ENCODE data around the gene SORCS3. TPM values are rescaled to one million over a fixed set of nuclear protein-coding genes. Genes with fewer than 3 reads are reported as not detected.

Gene SORCS3
- total RNA-seq, 1 experiment from 2014 or later, result not detected

DNA sequence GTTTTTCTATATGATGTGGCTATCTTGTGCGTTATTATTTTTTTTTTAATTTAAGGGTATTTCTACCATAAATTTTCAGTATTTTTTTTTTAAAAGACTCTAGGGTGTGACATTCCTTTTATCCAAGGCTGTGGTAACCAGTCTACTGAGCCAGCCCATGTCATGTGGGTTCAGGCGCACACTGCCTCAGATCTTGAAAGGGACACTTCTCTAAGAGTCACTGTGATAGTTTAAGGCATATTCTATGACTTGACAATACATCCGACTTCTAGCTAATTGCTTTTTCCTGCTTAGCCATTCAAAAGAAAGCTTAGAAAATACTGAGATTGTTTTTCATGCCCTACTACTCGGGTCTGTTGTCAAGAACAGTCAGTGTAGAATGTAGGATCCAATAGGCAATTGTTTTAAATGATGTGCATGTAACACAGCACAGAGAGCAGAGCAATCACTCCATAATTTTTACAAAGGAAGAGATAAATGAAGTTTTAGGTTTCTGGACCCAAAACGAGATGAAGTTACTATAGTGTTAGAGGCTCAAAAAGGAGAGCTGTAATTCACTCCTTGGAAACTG lies 263.7 kb downstream of the SORCS3 start:
- H3K9me3 ChIP-seq (ENCODE audit: insufficient read depth, low read depth), result no peaks in the 10 kb centered on the region
- H3K9me2 ChIP-seq (ENCODE audit: insufficient read depth), result no peaks in the 10 kb centered on the region
- no TSS peak for BruUV-seq (replicated peaks)
- POLR2A ChIA-PET (ENCODE audit: unreplicated experiment), result no interaction called here
- H3K4me3 ChIP-seq, result no peak overlapping the region
- H3F3A ChIP-seq (ENCODE audit: insufficient read depth, low read depth), result no peaks in the 10 kb centered on the region
- no peaks in the 10 kb centered on the region for H3K36me3 ChIP-seq (ENCODE audit: low read depth)
- H2AFZ ChIP-seq, result no peak overlapping the region
- no peak overlapping the region for H3K27ac ChIP-seq
- no peak for DNase-seq
- TF ChIP-seq, protein P1, sequence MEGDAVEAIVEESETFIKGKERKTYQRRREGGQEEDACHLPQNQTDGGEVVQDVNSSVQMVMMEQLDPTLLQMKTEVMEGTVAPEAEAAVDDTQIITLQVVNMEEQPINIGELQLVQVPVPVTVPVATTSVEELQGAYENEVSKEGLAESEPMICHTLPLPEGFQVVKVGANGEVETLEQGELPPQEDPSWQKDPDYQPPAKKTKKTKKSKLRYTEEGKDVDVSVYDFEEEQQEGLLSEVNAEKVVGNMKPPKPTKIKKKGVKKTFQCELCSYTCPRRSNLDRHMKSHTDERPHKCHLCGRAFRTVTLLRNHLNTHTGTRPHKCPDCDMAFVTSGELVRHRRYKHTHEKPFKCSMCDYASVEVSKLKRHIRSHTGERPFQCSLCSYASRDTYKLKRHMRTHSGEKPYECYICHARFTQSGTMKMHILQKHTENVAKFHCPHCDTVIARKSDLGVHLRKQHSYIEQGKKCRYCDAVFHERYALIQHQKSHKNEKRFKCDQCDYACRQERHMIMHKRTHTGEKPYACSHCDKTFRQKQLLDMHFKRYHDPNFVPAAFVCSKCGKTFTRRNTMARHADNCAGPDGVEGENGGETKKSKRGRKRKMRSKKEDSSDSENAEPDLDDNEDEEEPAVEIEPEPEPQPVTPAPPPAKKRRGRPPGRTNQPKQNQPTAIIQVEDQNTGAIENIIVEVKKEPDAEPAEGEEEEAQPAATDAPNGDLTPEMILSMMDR (conservative IDR thresholded peaks at IDR 0.05), result no peak
- no peak for TF ChIP-seq EZH2 (IDR thresholded peaks at IDR 0.05; ENCODE audit: low read depth)
- no peaks in the 10 kb centered on the region for H3K79me2 ChIP-seq (ENCODE audit: low read depth)
- H3K27me3 ChIP-seq (ENCODE audit: insufficient read depth, low read depth), result no peaks in the 10 kb centered on the region
- no peaks in the 10 kb centered on the region for H4K20me1 ChIP-seq (ENCODE audit: insufficient read depth)
- intact Hi-C loops (cut with micrococcal nuclease; ENCODE audit: unreplicated experiment), result no loop called here
- H3K4me2 ChIP-seq, result no peak overlapping the region
- H3K4me1 ChIP-seq (replicated peaks; ENCODE audit: insufficient read depth), result no peaks in the 10 kb centered on the region
- CTCF ChIA-PET, result no interaction called here

DNA sequence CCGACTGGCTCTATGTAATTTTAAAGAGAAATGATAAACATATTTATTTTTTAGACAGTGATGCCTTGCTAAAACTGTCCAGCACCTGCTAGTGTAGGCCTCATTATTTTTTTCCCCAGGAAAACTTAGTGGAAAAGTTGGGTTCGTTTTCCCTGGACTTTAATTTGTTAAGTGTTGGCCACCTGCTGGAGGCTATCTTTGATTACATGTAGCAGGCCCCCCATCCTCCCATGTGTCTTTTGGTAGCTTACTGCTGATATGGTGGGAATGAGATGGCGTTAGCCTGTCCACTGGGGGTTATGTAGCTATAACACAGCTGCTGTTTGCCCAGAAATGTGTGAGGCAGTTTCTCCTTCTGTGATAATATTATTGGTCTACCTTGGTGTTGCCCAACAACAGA lies 265.0 kb downstream of the SORCS3 start:
- BruUV-seq (replicated peaks), result no TSS peak
- Histone ChIP-seq H3K27ac (no peak overlapping the region), H3K4me3 (no peak overlapping the region), H3K9me3 (ENCODE audit: insufficient read depth, low read depth) (no peaks in the 10 kb centered on the region), H3K9me2 (ENCODE audit: insufficient read depth) (no peaks in the 10 kb centered on the region), H3K4me1 (replicated peaks; ENCODE audit: insufficient read depth) (no peaks in the 10 kb centered on the region), H3K79me2 (ENCODE audit: low read depth) (no peaks in the 10 kb centered on the region), H3K27me3 (ENCODE audit: insufficient read depth, low read depth) (no peaks in the 10 kb centered on the region), H4K20me1 (ENCODE audit: insufficient read depth) (no peaks in the 10 kb centered on the region), H3K36me3 (ENCODE audit: low read depth) (no peaks in the 10 kb centered on the region), H3K4me2 (no peak overlapping the region), H3F3A (ENCODE audit: insufficient read depth, low read depth) (no peaks in the 10 kb centered on the region), H2AFZ (no peak overlapping the region)
- TF ChIP-seq, protein P1 (conservative IDR thresholded peaks at IDR 0.05), result no peak
- TF ChIP-seq EZH2 (IDR thresholded peaks at IDR 0.05; ENCODE audit: low read depth), result no peak
- ChIA-PET POLR2A (ENCODE audit: unreplicated experiment) (no interaction called here), CTCF (no interaction called here)
- no peak for DNase-seq
- intact Hi-C loops (cut with micrococcal nuclease; ENCODE audit: unreplicated experiment), result no loop called here

DNA sequence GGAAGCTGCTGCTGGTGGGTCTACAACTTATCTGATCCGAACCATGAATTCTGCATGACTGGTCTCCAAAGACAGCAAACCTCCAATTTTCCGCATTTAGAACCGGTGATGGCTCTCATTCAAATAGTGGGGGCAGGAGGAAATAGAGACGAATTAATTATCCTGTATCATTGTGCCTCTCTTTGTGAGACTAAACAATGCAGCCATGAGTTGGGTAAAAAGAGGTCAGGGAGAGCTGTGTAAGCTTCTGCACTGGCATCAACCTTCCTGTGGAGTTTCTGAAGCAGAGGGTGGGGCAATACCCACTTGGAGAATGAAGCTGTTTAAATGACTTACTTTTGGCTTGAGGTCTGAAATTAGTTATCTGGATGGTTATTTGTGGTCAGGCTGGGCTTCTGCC lies 266.4 kb downstream of the SORCS3 start:
- no peaks in the 10 kb centered on the region for H3K9me3 ChIP-seq (ENCODE audit: insufficient read depth, low read depth)
- no peaks in the 10 kb centered on the region for H3K27me3 ChIP-seq (ENCODE audit: insufficient read depth, low read depth)
- no peaks in the 10 kb centered on the region for H3F3A ChIP-seq (ENCODE audit: insufficient read depth, low read depth)
- ChIA-PET POLR2A (ENCODE audit: unreplicated experiment) (no interaction called here), CTCF (no interaction called here)
- TF ChIP-seq EZH2 (IDR thresholded peaks at IDR 0.05; ENCODE audit: low read depth), result no peak
- TF ChIP-seq, protein P1 (conservative IDR thresholded peaks at IDR 0.05), result no peak
- no peak overlapping the region for H2AFZ ChIP-seq
- H3K4me2 ChIP-seq, result no peak overlapping the region
- H3K36me3 ChIP-seq (ENCODE audit: low read depth), result no peaks in the 10 kb centered on the region
- no peak for DNase-seq
- H3K27ac ChIP-seq, result no peak overlapping the region
- no peak overlapping the region for H3K4me3 ChIP-seq
- H3K79me2 ChIP-seq (ENCODE audit: low read depth), result no peaks in the 10 kb centered on the region
- H4K20me1 ChIP-seq (ENCODE audit: insufficient read depth), result no peaks in the 10 kb centered on the region
- H3K9me2 ChIP-seq (ENCODE audit: insufficient read depth), result no peaks in the 10 kb centered on the region
- no peaks in the 10 kb centered on the region for H3K4me1 ChIP-seq (replicated peaks; ENCODE audit: insufficient read depth)
- intact Hi-C loops (cut with micrococcal nuclease; ENCODE audit: unreplicated experiment), result no loop called here
- BruUV-seq (replicated peaks), result no TSS peak
